GM19455 (cell line): ENCODE data around the gene ADPGK.

Experiments used
- ATAC-seq: cut with Tn5 transposase; IDR thresholded peaks from one replicate; pipeline ENCODE4 v1.9.1; 2021; ENCODE audit not compliant: unreplicated experiment

ADPGK gene

DNA sequence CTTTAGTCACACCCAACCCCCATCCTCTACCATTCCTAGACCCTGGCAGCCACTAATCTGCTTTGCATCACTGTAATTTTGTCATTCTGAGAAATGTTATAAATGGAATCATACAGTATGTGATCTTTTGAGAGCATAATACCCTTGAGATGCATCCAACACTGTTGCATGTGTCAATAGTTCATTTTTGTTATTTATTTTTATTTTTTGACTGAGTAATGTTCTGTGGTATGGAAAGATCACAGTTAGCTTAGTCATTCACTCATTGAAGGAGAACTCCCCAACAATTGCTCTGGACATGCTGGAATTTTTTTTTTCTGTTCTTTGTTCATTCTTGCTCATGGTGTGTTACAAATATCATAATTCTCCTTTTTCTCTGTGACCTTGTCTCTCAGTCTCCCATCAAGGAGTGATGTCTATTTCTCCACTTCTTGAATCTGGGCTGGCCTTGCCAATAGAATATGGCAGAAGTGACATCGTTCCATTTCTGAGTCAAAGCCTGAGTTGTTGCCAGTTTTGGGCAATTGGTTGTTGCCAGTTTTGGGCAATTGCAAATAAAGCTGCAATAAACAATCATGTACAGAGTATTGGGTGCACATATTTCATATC lies 6.8 kb upstream of the ADPGK start:
- ATAC-seq: no peak

GRCh38 chr15:72787526-72787925 lies 4.0 kb upstream of the ADPGK start:
- no peak for ATAC-seq

GRCh38 chr15:72786676-72787345 lies 3.3 kb upstream of the ADPGK start:
- no peak for ATAC-seq

DNA sequence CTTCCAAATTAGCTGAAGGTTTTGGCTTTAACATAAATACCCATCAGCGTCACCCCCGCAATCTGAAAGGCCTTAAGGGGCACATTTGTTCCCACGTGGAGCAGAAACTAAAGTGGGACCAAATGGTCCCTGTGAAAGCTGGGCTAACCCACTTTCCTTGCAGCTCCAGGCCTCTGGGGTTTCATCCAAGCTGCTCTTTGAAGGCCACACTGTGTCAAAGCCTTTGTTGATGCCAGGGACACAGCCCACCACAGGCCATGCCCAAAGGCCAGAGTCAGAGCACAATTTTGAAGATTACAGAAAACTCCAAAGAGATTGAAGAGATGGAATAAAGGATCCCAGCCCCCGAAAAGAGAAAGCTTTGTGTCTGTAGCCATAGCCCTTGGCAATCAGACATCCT lies 2.7 kb upstream of the ADPGK start:
- no peak for ATAC-seq

GRCh38 chr15:72785841-72786240 lies 2.3 kb upstream of the ADPGK start:
- no peak for ATAC-seq

GRCh38 chr15:72785432-72785831 lies 1.9 kb upstream of the ADPGK start:
- ATAC-seq: no peak

- ATAC-seq: no peak
Observed at GRCh38 chr15:72784456-72784876, 908 bp upstream of the ADPGK start.

DNA sequence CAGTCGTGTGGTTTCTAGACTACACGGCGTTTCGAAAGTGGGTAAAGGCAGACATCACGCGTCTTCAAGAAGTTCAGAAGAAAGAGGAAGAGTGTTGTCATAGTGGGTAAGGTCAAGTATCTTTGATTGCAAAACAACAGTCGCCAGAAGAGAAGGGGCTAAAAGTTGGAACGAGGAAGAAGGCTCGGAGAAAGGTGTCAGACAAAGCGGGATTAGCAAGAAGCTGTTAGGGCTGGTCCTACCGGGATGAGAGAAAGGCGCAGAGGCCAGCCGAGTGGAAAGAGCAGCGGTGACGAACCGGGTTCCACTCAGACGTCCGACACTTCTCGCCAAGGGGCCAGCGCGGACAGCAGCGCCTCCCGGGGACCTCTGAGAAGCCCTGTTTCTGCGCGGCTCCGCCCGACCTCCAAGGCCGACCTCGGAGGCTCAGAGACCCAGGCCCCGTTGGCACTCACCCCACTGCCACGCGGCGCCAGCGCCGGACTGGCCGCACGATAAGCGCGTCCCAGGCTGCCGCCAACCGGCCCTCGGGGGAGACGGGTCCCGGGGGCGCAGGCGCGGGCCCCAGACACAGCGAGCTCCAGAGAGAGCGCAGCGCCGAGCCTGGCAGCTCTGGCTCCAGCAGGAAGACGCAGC lies 436 bp downstream of the ADPGK start:
- ATAC-seq: peak; percentile 35

DNA sequence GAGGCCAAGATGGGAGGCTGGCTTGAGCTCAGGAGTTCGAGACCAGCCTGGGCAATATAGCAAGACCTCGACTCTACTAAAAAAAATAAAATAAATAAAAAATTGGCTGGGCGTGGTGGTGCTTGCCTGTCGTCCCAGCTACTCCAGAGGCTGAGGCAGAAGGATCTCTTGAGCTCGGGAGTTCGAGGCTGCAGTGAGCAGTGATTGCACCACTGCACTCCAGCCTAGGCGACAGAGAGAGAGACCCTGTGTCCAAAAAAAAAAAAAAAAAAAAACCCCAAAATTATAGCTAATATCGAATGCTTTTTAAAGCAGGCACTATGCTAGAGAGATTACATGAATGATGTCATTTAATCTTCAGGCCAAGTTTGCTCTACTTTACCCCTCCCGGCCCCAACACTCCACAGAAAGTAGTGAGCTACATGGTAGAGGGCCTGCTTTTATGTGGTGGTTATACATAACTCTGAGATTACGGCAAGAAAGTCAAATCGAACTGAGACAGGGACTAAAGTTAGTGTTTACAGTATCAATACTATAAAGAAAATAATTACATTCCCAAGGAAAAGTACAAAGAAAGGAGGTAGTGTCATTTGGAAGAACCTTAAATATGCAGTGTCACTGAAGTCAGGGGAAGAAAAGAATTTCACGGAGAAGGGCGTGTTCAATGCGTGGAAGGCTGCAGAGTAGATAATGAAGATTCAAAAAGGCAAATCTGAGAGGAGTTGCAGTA lies 1.1 kb downstream of the ADPGK start:
- no peak for ATAC-seq

DNA sequence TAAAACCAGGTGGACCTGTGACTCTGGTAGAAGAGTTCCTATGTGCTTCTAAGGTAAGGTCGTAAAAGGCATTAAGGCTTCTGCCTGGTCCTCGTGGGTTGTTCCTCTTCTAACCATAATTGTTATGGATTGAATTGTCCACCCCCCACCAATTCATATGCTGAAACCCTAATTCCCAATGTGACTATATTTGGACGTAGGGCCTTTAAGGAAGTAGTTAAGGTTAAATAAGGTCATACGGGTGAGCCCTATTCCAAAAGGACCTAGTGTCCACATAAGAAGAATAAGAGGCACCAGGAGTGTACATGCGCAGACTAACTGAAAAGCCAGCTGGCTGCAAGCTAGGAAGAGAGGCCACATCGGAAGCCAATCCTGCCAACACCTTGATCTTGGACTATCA lies 1.9 kb downstream of the ADPGK start:
- no peak for ATAC-seq

DNA sequence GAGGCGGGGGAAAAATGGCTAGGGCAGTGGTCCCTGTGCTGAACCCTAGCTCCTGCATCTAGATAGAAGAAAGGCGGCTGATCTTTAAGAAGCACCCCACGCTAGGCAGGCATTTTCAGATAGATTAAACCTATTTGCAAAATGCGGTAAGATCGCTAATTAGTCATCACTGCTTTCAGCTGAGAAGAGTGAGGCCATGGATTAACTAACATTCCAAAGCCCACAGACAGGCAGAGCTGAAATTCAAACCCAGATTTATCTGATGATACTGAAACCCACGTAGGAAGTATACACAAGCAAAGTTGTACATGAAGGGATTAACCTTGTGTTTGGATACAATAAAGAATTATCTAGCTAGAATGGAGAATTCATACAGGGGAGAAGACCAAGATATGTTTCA lies 4.8 kb downstream of the ADPGK start:
- ATAC-seq: no peak

- no peak for ATAC-seq
Observed at GRCh38 chr15:72774696-72775383, 8.7 kb downstream of the ADPGK start.

GRCh38 chr15:72771329-72771725 lies 12.2 kb downstream of the ADPGK start:
- no peak for ATAC-seq

GRCh38 chr15:72770673-72771328 lies 12.8 kb downstream of the ADPGK start:
- no peak for ATAC-seq

- no peak for ATAC-seq
Observed at GRCh38 chr15:72766780-72767179, 16.8 kb downstream of the ADPGK start.

GRCh38 chr15:72766025-72766424 lies 17.5 kb downstream of the ADPGK start:
- ATAC-seq: no peak

GRCh38 chr15:72764656-72765055 lies 18.9 kb downstream of the ADPGK start:
- no peak for ATAC-seq

DNA sequence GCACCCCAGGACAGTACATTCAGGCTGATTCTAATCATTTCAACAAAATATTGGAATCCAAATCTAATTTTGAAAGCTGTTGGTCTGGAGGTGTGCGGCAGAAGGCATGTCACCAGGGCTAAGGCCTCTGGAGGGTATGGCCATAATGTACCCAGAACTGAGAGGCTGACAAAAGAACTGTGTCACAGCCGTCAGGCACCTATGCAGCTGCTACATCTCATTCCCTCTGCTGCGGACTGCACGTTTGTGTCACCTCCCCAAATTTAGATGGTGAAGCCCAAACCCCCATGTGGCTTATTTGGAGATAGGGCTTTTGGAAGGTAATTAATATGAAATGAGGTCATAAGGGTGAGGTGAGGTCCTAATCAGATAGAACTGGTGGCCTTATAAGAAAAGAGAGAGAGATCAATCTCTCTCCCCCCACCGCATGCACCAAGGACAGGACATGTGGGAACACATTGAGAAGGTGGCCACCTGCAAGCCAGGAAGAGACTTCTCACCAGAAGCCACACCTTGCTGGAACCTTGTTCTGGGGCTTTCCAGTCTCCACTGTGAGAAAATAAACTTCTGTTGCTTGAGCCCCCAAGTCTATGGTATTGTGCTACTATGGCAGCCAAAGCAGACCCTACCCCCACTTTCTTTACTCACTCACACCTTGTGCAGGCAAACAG lies 22.8 kb downstream of the ADPGK start:
- no peak for ATAC-seq

GRCh38 chr15:72758182-72758581 lies 25.4 kb downstream of the ADPGK start:
- ATAC-seq: no peak

DNA sequence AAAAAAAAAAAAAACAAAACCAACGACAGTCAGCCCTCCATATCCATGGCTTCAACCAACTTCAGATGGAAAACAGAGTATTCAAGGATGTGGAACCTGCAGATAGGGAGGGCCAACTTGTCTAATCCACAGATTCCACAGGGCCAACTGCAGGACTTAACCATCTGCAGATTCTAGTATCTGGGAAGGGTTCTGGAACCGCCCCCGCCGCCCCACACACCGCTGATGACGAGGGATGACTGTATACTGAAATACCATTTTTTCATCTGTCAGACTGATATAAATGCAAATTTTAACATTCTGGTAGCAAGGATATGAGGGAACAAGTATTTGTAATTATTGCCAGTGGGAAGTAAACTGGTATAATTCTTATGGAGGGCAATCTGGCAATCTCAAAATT lies 29.5 kb downstream of the ADPGK start:
- ATAC-seq: no peak
